ENCODE measurements around the gene PTPRD.
"Not testable (repeated sequence)": the region's sequence is repeated elsewhere in the genome, so short reads cannot be mapped to it uniquely, and the experiment has no call there.

The PTPRD gene

DNA sequence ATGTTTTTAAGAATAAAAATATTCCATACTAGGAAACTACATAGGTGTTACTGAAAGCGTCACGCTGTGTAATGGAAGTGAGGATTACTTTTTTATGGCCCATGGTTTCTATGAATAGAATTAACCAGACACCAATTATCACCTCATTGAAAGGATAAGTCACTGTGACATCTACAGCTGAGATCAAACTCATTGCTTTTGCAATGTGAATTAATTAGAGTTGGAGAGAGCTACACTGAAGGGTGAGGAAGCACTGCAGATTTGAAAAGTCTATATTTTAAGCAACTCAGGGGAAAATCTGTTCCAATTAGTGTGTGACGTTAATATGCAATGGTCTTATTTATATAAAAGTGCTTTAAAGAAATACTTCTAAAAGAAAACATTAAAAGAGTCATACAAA, 1513.2 kb downstream of the PTPRD start:
- no peak for DNase-seq

DNA sequence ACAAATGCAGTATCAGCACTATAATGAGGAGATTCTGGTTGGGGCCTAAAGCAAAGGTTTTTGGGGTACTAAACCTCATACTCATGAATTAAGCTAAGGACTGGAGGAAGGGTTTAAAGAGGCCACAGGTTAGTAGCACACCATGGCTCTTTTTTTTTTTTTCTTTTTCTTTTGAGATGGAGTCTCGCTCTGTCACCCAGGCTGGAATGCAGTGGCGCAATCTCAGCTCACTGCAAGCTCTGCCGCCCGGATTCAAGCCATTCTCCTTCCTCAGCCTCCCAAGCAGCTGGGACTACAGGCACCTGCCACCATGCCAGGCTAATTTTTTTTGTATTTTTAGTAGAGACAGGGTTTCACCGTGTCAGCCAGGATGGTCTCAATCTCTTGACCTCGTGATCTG, 1515.5 kb downstream of the PTPRD start:
- not testable (repeated sequence) for DNase-seq

DNA sequence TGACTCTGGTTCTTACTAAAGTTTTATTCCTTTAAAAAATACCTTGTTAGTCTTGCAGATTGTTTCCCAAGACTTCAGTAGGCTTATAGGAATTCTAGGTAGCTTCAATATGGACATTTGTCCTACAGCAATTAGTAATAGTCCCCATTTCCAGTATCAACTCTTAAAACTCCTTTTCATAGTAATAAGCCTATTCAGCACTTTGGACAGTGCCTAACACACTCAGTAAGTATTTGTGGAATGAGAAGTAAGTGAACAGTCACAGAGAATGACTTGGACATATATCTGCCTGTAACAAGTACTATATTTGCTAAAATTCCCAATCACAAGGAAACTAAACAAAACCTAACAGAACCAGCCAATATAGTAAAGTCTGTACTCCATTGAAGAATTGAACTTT, 1521.4 kb downstream of the PTPRD start:
- no peak for DNase-seq

GRCh38 chr9:9079473-9079872, 1533.3 kb downstream of the PTPRD start:
- DNase-seq, result no peak

- DNase-seq, result no peak
Observed at GRCh38 chr9:9078301-9078700, 1534.5 kb downstream of the PTPRD start.

- no peak for DNase-seq
Observed at GRCh38 chr9:9061627-9062026, 1551.2 kb downstream of the PTPRD start.

GRCh38 chr9:9054354-9054992, 1558.3 kb downstream of the PTPRD start:
- no peak for DNase-seq

DNA sequence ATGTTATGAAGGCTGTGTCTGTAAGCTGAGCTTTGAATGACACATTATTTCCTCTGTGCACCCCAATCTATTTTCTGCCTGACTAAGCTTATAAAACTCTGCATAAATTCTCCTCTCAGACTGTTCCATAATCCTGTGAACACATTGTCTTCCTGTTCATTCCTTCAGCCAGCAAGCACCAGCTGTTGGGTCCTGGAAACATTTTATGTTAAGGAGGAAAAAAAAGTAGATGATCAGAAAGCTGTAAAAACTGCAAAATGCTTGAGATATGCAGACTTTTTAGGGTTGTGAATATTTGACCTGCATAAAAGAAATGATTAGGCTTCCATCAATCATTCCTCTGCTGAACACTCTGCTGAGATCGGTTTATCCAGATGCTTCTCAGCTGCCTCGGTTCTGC, 1567.2 kb downstream of the PTPRD start:
- DNase-seq, result no peak

GRCh38 chr9:9045072-9045471, 1567.7 kb downstream of the PTPRD start:
- no peak for DNase-seq

- not testable (repeated sequence) for DNase-seq
Observed at GRCh38 chr9:9043788-9044187, 1569.0 kb downstream of the PTPRD start.

GRCh38 chr9:9041756-9042155, 1571.0 kb downstream of the PTPRD start:
- no peak for DNase-seq

DNA sequence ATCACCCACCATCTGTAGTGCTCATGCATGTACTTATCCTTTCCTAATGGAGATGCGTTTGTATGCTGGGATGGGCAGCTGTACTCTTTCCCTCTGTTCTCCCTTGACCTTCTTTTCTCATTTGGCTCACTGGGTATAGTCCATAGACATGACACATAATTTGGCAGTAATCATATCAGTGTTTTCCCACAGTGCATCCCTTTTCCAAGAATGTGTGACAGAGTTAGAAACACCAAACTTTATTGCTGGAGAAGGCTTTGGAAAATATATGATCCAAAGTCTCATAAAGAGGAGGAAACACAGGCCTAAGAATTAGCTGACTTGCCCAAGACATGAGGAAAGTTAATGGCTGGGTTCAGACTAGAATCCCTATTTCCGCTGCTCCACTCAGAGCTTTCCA, 1579.8 kb downstream of the PTPRD start:
- no peak for DNase-seq

- DNase-seq, result no peak
Observed at GRCh38 chr9:9016597-9016996, 1596.2 kb downstream of the PTPRD start.

- peak; percentile 24 for DNase-seq
Observed at GRCh38 chr9:9004810-9005209, 1608.0 kb downstream of the PTPRD start.

- peak; percentile 24 for DNase-seq
Observed at GRCh38 chr9:9002826-9003583, 1609.8 kb downstream of the PTPRD start.

- no peak for DNase-seq
Observed at GRCh38 chr9:8980496-8981013, 1632.2 kb downstream of the PTPRD start.

GRCh38 chr9:8978334-8978733, 1634.5 kb downstream of the PTPRD start:
- DNase-seq, result no peak

DNA sequence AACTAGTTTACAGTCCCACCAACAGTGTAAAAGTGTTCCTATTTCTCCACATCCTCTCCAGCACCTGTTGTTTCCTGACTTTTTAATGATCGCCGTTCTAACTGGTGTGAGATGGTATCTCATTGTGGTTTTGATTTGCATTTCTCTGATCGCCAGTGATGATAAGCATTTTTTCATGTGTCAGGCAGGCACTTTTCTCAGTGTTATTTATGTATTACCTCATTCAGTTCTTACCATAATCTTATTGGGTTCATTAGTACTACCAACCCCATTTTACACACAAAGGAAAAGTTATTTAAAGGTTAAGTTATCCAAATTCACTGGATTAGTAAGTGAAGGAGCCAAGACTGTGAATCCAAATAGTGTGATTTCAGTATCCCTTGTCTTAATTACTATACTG, 1644.5 kb downstream of the PTPRD start:
- DNase-seq, result not testable (repeated sequence)

DNA sequence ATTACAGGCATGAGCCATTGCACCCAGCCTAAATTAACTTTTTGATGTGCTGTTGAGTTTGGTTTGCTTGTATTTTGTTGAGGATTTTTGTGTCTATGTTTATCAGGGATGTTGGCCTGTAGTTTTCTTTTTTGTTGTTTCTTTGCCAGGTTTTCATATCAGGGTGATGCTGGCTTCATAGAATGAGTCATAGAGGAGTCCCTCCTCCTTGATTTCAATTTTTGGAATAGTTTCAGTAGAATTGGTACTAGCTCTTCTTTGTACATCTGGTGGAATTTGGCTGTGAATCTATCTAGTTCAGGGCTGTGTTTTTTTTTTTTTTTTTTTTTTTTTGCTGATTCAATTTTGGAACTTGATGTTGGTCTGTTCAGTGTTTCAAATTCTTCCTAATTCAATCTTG, 1648.9 kb downstream of the PTPRD start:
- DNase-seq, result no peak

DNA sequence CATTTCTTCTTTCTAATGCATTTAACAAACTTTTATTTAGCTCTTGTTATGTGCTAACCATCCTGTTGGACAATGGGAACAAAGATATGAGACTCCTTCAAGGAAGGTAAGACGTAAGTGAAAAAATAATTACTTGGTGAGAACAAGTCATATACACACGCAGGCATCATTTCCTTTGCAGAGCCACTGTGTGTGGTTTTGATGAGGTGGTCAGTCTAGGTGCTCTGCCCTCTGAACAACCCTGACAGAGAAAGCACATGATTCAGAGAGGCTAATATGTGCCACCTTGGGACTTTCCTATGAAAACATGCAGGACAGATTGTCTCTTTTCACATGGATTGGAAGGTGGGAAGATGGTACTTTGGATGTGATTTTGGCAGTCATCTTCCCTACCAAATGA, 1650.7 kb downstream of the PTPRD start:
- DNase-seq, result peak; percentile 23

GRCh38 chr9:8961186-8961851, 1651.5 kb downstream of the PTPRD start:
- peak; percentile 34 for DNase-seq

DNA sequence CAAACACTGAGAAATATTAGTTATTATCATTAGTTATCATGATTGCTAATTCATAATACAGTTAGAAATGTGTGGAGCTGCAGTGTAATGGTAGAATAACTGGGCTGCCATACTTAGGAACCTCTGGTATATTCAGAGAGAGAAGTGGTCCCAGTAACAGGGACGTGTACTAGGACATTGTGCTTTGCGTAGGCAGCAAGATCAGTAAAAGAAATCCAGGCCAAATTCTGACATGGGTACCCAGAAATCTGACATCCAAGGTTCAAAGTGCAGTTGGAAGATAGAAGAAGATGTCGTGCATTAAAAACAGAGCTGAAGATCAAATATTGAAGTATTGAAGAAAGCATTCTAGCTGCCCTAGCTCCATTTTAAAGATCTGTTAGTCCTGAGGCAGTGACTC, 1652.5 kb downstream of the PTPRD start:
- no peak for DNase-seq

DNA sequence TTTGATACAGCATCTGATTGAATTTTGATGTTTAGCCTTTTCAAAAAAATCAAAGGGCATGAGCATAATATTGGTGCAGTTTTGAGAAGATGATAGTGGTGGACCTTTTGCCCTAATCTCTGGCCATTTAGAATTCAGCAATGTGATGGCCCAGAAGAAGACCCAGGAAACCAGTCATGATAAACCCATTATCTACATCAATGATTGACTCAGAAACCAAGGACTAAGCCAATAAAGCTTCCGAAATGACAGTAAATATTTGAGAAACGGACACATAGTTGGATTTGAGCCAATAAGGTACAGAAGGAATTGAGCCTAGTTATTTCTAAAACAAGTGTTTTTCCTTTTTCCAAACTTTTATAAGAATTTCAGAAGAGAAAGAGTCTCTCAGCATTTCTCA, 1654.4 kb downstream of the PTPRD start:
- DNase-seq, result no peak

GRCh38 chr9:8955315-8955714, 1657.5 kb downstream of the PTPRD start:
- no peak for DNase-seq
